ENCODE measurements around the gene MRPL20. TPM values are rescaled to one million over a fixed set of nuclear protein-coding genes. Genes with fewer than 3 reads are reported as not detected.
"Not testable (repeated sequence)": the region's sequence is repeated elsewhere in the genome, so short reads cannot be mapped to it uniquely, and the experiment has no call there.

MRPL20 gene
- total RNA-seq, 1 donor = 53.9 TPM

DNA sequence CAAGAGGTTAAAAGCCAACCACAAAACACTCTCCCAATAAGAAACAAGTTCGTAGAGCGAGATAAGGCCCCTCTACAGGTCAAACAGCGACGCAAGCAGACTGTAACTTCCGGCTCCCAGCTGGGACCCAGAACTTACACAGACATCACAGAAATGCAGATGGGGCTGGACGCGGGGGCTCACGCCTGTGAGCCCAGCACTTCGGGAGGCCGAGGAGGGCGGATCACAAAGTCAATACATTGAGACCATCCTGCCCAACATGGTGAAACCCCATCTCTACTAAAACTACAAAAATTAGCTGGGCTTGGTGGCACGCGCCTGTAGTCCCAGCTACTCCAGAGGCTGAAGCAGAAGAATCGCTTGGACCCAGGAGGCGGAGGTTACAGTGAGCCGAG lies 19.0 kb downstream of the MRPL20 start:
- no peak for DNase-seq (ENCODE audit: insufficient read length, low spot score, missing footprints)
- no peak overlapping the region for H3K4me2 ChIP-seq (ENCODE audit: insufficient read depth, low read length)
- TF ChIP-seq, protein P1, sequence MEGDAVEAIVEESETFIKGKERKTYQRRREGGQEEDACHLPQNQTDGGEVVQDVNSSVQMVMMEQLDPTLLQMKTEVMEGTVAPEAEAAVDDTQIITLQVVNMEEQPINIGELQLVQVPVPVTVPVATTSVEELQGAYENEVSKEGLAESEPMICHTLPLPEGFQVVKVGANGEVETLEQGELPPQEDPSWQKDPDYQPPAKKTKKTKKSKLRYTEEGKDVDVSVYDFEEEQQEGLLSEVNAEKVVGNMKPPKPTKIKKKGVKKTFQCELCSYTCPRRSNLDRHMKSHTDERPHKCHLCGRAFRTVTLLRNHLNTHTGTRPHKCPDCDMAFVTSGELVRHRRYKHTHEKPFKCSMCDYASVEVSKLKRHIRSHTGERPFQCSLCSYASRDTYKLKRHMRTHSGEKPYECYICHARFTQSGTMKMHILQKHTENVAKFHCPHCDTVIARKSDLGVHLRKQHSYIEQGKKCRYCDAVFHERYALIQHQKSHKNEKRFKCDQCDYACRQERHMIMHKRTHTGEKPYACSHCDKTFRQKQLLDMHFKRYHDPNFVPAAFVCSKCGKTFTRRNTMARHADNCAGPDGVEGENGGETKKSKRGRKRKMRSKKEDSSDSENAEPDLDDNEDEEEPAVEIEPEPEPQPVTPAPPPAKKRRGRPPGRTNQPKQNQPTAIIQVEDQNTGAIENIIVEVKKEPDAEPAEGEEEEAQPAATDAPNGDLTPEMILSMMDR (IDR thresholded peaks at IDR 0.05; ENCODE audit: extremely low read depth, low read depth, low read length) = no peak
- no peak overlapping the region for H3K27ac ChIP-seq (ENCODE audit: low read depth, low read length)
- no peaks in the 10 kb centered on the region for H3K9me3 ChIP-seq (ENCODE audit: low read depth, low read length)
- peaks cover 27% of the 10 kb centered on the region for H3K79me2 ChIP-seq (ENCODE audit: insufficient read depth, low read length)
- peaks cover 19% of the 10 kb centered on the region for H4K20me1 ChIP-seq (ENCODE audit: insufficient read depth, low read length)
- H3K36me3 ChIP-seq (ENCODE audit: insufficient read depth, low read length) = peaks cover 79% of the 10 kb centered on the region
- no peaks in the 10 kb centered on the region for H3K27me3 ChIP-seq (ENCODE audit: insufficient read depth, low read length)
- H3K4me1 ChIP-seq (ENCODE audit: insufficient read depth, low read length) = no peaks in the 10 kb centered on the region
- H3K4me3 ChIP-seq (ENCODE audit: insufficient read depth, low read length) = no peak overlapping the region
- no peak overlapping the region for H2AFZ ChIP-seq (ENCODE audit: low read length)

DNA sequence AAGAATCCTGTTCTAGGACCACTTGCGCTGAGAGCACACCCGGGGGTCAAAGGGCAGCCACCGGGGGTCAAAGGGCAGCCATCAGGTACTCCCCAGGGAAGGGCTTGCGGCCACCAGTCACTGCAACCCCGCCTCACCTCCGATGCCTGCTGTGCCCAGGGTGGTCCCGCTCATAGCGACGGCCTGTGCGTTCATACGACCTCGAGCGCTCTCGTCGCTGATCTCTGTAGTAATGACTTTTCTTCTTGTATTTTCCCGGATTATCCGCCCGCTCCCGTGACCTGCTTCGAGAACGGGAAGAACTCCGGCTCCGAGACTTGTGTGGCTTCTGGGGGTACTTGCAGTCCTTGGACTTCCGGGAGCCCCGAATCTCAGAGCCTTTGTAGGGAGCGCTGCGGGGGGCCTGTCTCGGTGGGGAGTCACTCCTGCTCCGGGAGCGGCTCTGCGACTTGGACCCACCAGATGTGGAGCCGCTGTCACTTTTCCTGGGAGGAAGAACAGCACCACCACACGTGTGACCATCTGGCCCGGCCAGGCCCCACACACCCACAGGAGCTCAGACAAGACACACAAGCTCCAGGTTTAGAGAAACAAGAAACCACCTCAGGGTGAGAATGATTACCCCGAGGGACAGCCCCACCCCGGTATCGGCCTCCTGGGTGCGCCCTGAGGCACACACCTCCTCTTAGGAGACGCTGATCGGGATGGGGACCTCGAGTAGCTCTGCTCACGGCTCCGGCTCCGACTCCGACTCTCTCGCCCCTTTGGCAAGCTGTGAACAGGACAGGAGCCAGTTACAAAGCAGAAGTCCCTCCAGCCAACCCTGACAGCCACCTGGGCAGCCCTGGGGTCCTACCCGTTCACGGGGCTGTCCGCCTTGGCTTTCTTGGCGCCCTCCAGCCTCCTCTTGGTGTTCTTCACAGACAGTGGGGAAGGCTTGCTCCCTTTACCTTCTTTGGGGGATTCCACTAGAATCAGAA lies 19.7 kb downstream of the MRPL20 start:
- H3K4me3 ChIP-seq (ENCODE audit: insufficient read depth, low read length) = no peak overlapping the region
- no peak overlapping the region for H2AFZ ChIP-seq (ENCODE audit: low read length)
- peak; percentile 49 for DNase-seq (ENCODE audit: insufficient read length, low spot score, missing footprints)
- H3K4me1 ChIP-seq (ENCODE audit: insufficient read depth, low read length) = no peaks in the 10 kb centered on the region
- H3K27me3 ChIP-seq (ENCODE audit: insufficient read depth, low read length) = no peaks in the 10 kb centered on the region
- H3K36me3 ChIP-seq (ENCODE audit: insufficient read depth, low read length) = peaks cover 72% of the 10 kb centered on the region
- peaks cover 27% of the 10 kb centered on the region for H3K79me2 ChIP-seq (ENCODE audit: insufficient read depth, low read length)
- H3K27ac ChIP-seq (ENCODE audit: low read depth, low read length) = no peak overlapping the region
- TF ChIP-seq, protein P1 (IDR thresholded peaks at IDR 0.05; ENCODE audit: extremely low read depth, low read depth, low read length) = no peak
- H4K20me1 ChIP-seq (ENCODE audit: insufficient read depth, low read length) = peaks cover 14% of the 10 kb centered on the region
- H3K9me3 ChIP-seq (ENCODE audit: low read depth, low read length) = no peaks in the 10 kb centered on the region
- no peak overlapping the region for H3K4me2 ChIP-seq (ENCODE audit: insufficient read depth, low read length)

DNA sequence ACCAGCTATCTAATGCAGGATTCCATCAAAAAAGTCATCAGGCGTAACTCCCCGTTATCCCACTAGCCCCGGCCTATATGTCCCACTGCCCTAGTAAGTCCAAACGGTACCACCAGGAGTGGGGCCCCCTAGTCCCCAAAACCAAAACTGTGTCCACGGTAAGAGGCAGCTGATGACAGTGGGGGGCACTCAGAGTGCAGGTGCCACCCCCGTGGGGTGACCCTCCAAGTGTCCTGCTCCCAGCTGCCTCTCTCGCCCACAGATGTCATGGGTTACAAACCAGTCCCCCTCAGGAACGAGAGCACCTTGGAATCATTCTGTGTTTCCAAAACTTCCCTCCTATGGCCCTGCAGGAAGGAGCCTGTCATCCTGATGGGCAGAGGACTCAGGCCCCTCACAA lies 21.2 kb downstream of the MRPL20 start:
- no peak overlapping the region for H2AFZ ChIP-seq (ENCODE audit: low read length)

DNA sequence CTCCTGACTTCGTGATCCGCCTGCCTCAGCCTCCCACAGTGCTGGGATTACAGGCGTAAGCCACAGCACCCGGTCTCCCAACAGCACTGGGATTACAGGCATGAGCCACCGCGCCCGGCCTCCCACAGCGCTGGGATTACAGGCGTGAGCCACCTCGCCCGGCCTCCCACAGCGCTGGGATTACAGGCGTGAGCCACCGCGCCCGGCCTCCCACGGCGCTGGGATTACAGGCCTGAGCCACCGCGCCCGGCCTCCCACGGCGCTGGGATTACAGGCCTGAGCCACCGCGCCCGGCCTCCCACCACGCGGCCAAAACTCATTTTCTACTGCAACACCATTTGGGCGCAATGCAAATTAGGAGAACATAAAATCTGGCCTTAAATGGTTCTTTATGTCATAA lies 21.8 kb downstream of the MRPL20 start:
- not testable (repeated sequence) for H3K9me3 ChIP-seq (ENCODE audit: low read depth, low read length); H3K4me1 ChIP-seq (ENCODE audit: insufficient read depth, low read length); H3K4me2 ChIP-seq (ENCODE audit: insufficient read depth, low read length); DNase-seq (ENCODE audit: insufficient read length, low spot score, missing footprints); H3K27ac ChIP-seq (ENCODE audit: low read depth, low read length); H2AFZ ChIP-seq (ENCODE audit: low read length); H3K27me3 ChIP-seq (ENCODE audit: insufficient read depth, low read length); H3K4me3 ChIP-seq (ENCODE audit: insufficient read depth, low read length)
- peaks cover 11% of the 10 kb centered on the region for H4K20me1 ChIP-seq (ENCODE audit: insufficient read depth, low read length)
- peaks cover 51% of the 10 kb centered on the region for H3K36me3 ChIP-seq (ENCODE audit: insufficient read depth, low read length)
- H3K79me2 ChIP-seq (ENCODE audit: insufficient read depth, low read length) = peaks cover 21% of the 10 kb centered on the region

More for the DNA sequence above, 21.2 kb downstream of the MRPL20 start:
- peak; percentile 44 for DNase-seq (ENCODE audit: insufficient read length, low spot score, missing footprints)
- no peak overlapping the region for H3K4me3 ChIP-seq (ENCODE audit: insufficient read depth, low read length)
- TF ChIP-seq, protein P1 (IDR thresholded peaks at IDR 0.05; ENCODE audit: extremely low read depth, low read depth, low read length) = no peak
- no peaks in the 10 kb centered on the region for H3K4me1 ChIP-seq (ENCODE audit: insufficient read depth, low read length)
- H3K9me3 ChIP-seq (ENCODE audit: low read depth, low read length) = no peaks in the 10 kb centered on the region
- H3K27ac ChIP-seq (ENCODE audit: low read depth, low read length) = no peak overlapping the region
- peaks cover 57% of the 10 kb centered on the region for H3K36me3 ChIP-seq (ENCODE audit: insufficient read depth, low read length)
- no peaks in the 10 kb centered on the region for H3K27me3 ChIP-seq (ENCODE audit: insufficient read depth, low read length)
- peaks cover 21% of the 10 kb centered on the region for H3K79me2 ChIP-seq (ENCODE audit: insufficient read depth, low read length)
- no peak overlapping the region for H3K4me2 ChIP-seq (ENCODE audit: insufficient read depth, low read length)
- peaks cover 11% of the 10 kb centered on the region for H4K20me1 ChIP-seq (ENCODE audit: insufficient read depth, low read length)
